ENCODE results near the gene TUBB1. TPM values are rescaled to one million over a fixed set of nuclear protein-coding genes. Genes with fewer than 3 reads are reported as not detected.

Gene TUBB1
- total and polyA plus RNA-seq, 2 of the 13 experiments (the other 11 are each of a cell fraction or from before 2014, with no cell fraction given): 0.11 to 57.6 TPM

- 0 out of 2 replicates have a peak, but pooled peaks have one; percentile 46 for TF ChIP-seq LRRFIP1 (CRISPR knock-in tag; conservative IDR thresholded peaks at IDR 0.05)
- peak; percentile 15; the same call in 1 of the 2 replicates for TF ChIP-seq TP53 (CRISPR knock-in tag; conservative IDR thresholded peaks at IDR 0.05)
- peak; percentile 98 for TF ChIP-seq ZNF879 (CRISPR knock-in tag; IDR thresholded peaks at IDR 0.05)
- no peak for TF ChIP-seq PAWR (CRISPR knock-in tag; IDR thresholded peaks at IDR 0.05; ENCODE audit: borderline replicate concordance)
- no peak for TF ChIP-seq PRPF4 (IDR thresholded peaks at IDR 0.05; ENCODE audit: low read depth, low read length, poor library complexity, severe bottlenecking)
- TF ChIP-seq ZNF850 (CRISPR knock-in tag; conservative IDR thresholded peaks at IDR 0.05): no peak
- TF ChIP-seq ZNF513 (CRISPR knock-in tag; conservative IDR thresholded peaks at IDR 0.05): no peak
- no peak for TF ChIP-seq ZNF224 (CRISPR knock-in tag; IDR thresholded peaks at IDR 0.05)
- no peak; the same call in none of the 2 replicates for TF ChIP-seq ZNF3 (CRISPR knock-in tag; IDR thresholded peaks at IDR 0.05)
- TF ChIP-seq HIVEP1 (CRISPR knock-in tag; IDR thresholded peaks at IDR 0.05): peak; percentile 95
- TF ChIP-seq NCOA1 (CRISPR knock-in tag; IDR thresholded peaks at IDR 0.05): 0 out of 2 replicates have a peak, but pooled peaks have one; percentile 56
- TF ChIP-seq ZBTB21 (CRISPR knock-in tag; IDR thresholded peaks at IDR 0.05): no peak; the same call in 1 of the 2 replicates
- peak in 1 of 2 experiments; percentile 57; a peak in 1 of 4 replicates for TF ChIP-seq ATF4 (CRISPR knock-in tag; IDR thresholded peaks at IDR 0.05)
- TF ChIP-seq CEBPG (CRISPR knock-in tag; IDR thresholded peaks at IDR 0.05): peak; percentile 8; the same call in 1 of the 2 replicates
- TF ChIP-seq FIP1L1 (IDR thresholded peaks at IDR 0.05; ENCODE audit: borderline replicate concordance, insufficient read depth, low read depth, low read length): no peak
- TF ChIP-seq ZBTB7B (CRISPR knock-in tag; IDR thresholded peaks at IDR 0.05): peak; percentile 82; the same call in 1 of the 2 replicates
- peak; percentile 98 for TF ChIP-seq ZNF20 (CRISPR knock-in tag; IDR thresholded peaks at IDR 0.05)
- peak; percentile 47 for TF ChIP-seq BCL6 (CRISPR knock-in tag; IDR thresholded peaks at IDR 0.05)
- TF ChIP-seq UBTF (CRISPR knock-in tag; IDR thresholded peaks at IDR 0.05): peak; percentile 91
- TF ChIP-seq ZNF574 (CRISPR knock-in tag; IDR thresholded peaks at IDR 0.05): peak; percentile 88
Observed at GRCh38 chr20:59032023-59032712, 12.9 kb downstream of the TUBB1 start, which contains the start of gene ATP5F1E (continued).
